HEK293T (cell line): ENCODE results near the gene TENM3.

Source experiments
- ARNT ChIP-seq: fragments of 450-650 bp; IDR thresholded peaks from 2 replicates; pipeline ENCODE4 v1.6.1; 2017; ENCODE audit warnings: mild to moderate bottlenecking
- BHLHE40 ChIP-seq: fragments of 450-650 bp; IDR thresholded peaks from 2 replicates; pipeline ENCODE4 v1.6.1; 2016; ENCODE audit warnings: mild to moderate bottlenecking, moderate library complexity, borderline replicate concordance
- FOXK2 ChIP-seq: fragments of 450-650 bp; IDR thresholded peaks from 2 replicates; pipeline ENCODE4 v1.6.1; 2016; ENCODE audit warnings: mild to moderate bottlenecking
- FOXM1 ChIP-seq: fragments of 450-650 bp; IDR thresholded peaks from 2 replicates; pipeline ENCODE4 v1.6.1; 2017; ENCODE audit warnings: mild to moderate bottlenecking, borderline replicate concordance
- HDGF ChIP-seq: fragments of 450-650 bp; IDR thresholded peaks from 2 replicates; pipeline ENCODE4 v1.6.1; 2017; ENCODE audit warnings: antibody characterized with exemption, borderline replicate concordance

DNA sequence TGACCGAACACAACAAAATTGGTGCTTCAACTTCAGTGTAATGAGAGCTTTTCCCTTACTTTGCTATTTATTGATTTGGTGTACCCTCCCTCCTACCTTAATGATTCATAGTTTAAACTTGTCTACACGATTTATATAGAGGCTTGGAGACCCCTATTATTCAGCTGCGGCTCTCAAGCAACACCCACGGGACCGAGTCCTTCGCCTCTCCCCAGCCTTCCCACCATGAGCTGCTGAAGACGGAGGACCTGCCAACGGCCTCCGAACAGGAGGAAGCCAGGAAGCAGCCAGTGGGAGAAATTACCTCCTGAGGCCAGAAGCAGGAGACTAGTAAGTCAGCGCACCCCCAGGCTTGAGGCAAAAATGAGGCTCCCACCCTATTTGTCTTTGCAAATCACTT lies 595.3 kb downstream of the TENM3 start:
- TF ChIP-seq ARNT, result no peak
- no peak for TF ChIP-seq FOXM1
- no peak for TF ChIP-seq HDGF
- TF ChIP-seq BHLHE40, result no peak
- TF ChIP-seq FOXK2, result no peak
